WTC11 (cell line): ENCODE data around the gene S100A5. TPM values are rescaled to one million over a fixed set of nuclear protein-coding genes. Genes with fewer than 3 reads are reported as not detected.
A peak's percentile ranks its signal among the peaks of the same experiment; 100 is the strongest.

Source experiments
- ATAC-seq: fragments of 200-7000 bp; cut with Tn5 transposase; 2 replicates; pipeline ENCODE4 v1.10.0; 2021; ENCODE audit warnings: mild to moderate bottlenecking, moderate library complexity
- CTCF ChIA-PET: fragments of 300-600 bp; sonication (Branson Sonifier 250); formaldehyde crosslinking; loops from one replicate; lab custom pipeline; 2021; ENCODE audit warnings: antibody characterized with exemption; lab: Charles Lee
- POLR2A ChIA-PET: fragments of 350-600 bp; sonication (Branson Sonifier 250); formaldehyde crosslinking; loops from one replicate; lab custom pipeline; 2021; ENCODE audit warnings: antibody characterized with exemption; lab: Charles Lee
- DNase-seq: peaks from one replicate; pipeline ENCODE4 v3.0.0; 2021; ENCODE audit warnings: low spot score
- H3K27ac Mint-ChIP-seq: 2 replicates; pipeline ENCODE4 v1.8.0; 2021; ENCODE audit warnings: mixed read lengths
- H3K27me3 Mint-ChIP-seq: 2 replicates; pipeline ENCODE4 v1.8.0; 2021; ENCODE audit warnings: low read depth, mild to moderate bottlenecking, moderate library complexity, mixed read lengths
- H3K36me3 Mint-ChIP-seq: 2 replicates; pipeline ENCODE4 v1.8.0; 2021; ENCODE audit warnings: mixed read lengths
- H3K4me1 Mint-ChIP-seq: 2 replicates; pipeline ENCODE4 v1.8.0; 2022; ENCODE audit warnings: mixed read lengths
- H3K4me3 Mint-ChIP-seq: 2 replicates; pipeline ENCODE4 v1.8.0; 2021; ENCODE audit warnings: mild to moderate bottlenecking, moderate library complexity, mixed read lengths
- H3K9me3 Mint-ChIP-seq: 2 replicates; pipeline ENCODE4 v1.8.0; 2021; ENCODE audit warnings: mixed read lengths
- AR ChIP-seq: fragments of 250-450 bp; sonication (Bioruptor Pico); IDR thresholded peaks from 2 replicates; pipeline ENCODE4 v1.9.0; 2021; ENCODE audit warnings: mild to moderate bottlenecking
- ATF1 ChIP-seq: sonication (generic); formaldehyde crosslinking; IDR thresholded peaks from 2 replicates; pipeline ENCODE4 v1.8.1; 2023; ENCODE audit warnings: mild to moderate bottlenecking, moderate library complexity, missing genetic modification reagents
- ATF2 ChIP-seq: sonication (generic); formaldehyde crosslinking; IDR thresholded peaks from 2 replicates; pipeline ENCODE4 v1.8.1; 2022; ENCODE audit warnings: low read depth, missing genetic modification reagents, borderline replicate concordance
- ATF3 ChIP-seq: sonication (generic); formaldehyde crosslinking; conservative IDR thresholded peaks from 2 replicates; pipeline ENCODE4 v1.8.1; 2022; ENCODE audit warnings: mild to moderate bottlenecking, missing genetic modification reagents
- ESRRA ChIP-seq: sonication (generic); formaldehyde crosslinking; IDR thresholded peaks from 2 replicates; pipeline ENCODE4 v1.8.1; 2022; ENCODE audit warnings: mild to moderate bottlenecking, missing genetic modification reagents, borderline replicate concordance
- ETV6 ChIP-seq: sonication (generic); formaldehyde crosslinking; IDR thresholded peaks from 2 replicates; pipeline ENCODE4 v1.8.1; 2022; ENCODE audit warnings: mild to moderate bottlenecking, missing genetic modification reagents
- FOXK1 ChIP-seq: sonication (generic); formaldehyde crosslinking; IDR thresholded peaks from 2 replicates; pipeline ENCODE4 v1.8.0; 2022; ENCODE audit warnings: mild to moderate bottlenecking, moderate library complexity, missing genetic modification reagents
- GABPB1 ChIP-seq: sonication (generic); formaldehyde crosslinking; IDR thresholded peaks from 2 replicates; pipeline ENCODE4 v1.8.1; 2023; ENCODE audit warnings: mild to moderate bottlenecking, missing genetic modification reagents
- GTF2I ChIP-seq: fragments of 250-450 bp; sonication (Bioruptor Pico); conservative IDR thresholded peaks from 2 replicates; pipeline ENCODE4 v1.4.0; 2021; ENCODE audit warnings: mild to moderate bottlenecking
- HMGXB4 ChIP-seq: sonication (generic); formaldehyde crosslinking; IDR thresholded peaks from 2 replicates; pipeline ENCODE4 v1.8.1; 2023; ENCODE audit warnings: mild to moderate bottlenecking, moderate library complexity, missing genetic modification reagents
- IRF2 ChIP-seq: sonication (generic); formaldehyde crosslinking; IDR thresholded peaks from 2 replicates; pipeline ENCODE4 v1.8.0; 2022; ENCODE audit warnings: low read depth, missing genetic modification reagents, borderline replicate concordance
- KAT7 ChIP-seq: sonication (generic); formaldehyde crosslinking; IDR thresholded peaks from 2 replicates; pipeline ENCODE4 v1.8.1; 2023; ENCODE audit warnings: missing genetic modification reagents, mild to moderate bottlenecking, borderline replicate concordance
- MAX ChIP-seq: sonication (generic); formaldehyde crosslinking; IDR thresholded peaks from 2 replicates; pipeline ENCODE4 v1.8.0; 2022; ENCODE audit warnings: mild to moderate bottlenecking, missing genetic modification reagents
- NFE2L1 ChIP-seq: sonication (generic); formaldehyde crosslinking; IDR thresholded peaks from 2 replicates; pipeline ENCODE4 v1.8.1; 2023; ENCODE audit warnings: missing genetic modification reagents
- SP1 ChIP-seq: sonication (generic); formaldehyde crosslinking; conservative IDR thresholded peaks from 2 replicates; pipeline ENCODE4 v1.8.1; 2022; ENCODE audit warnings: missing genetic modification reagents
- TEAD4 ChIP-seq: sonication (generic); formaldehyde crosslinking; IDR thresholded peaks from 2 replicates; pipeline ENCODE4 v1.8.0; 2022; ENCODE audit warnings: mild to moderate bottlenecking, missing genetic modification reagents
- USF1 ChIP-seq: sonication (generic); formaldehyde crosslinking; IDR thresholded peaks from 2 replicates; pipeline ENCODE4 v1.8.0; 2022; ENCODE audit warnings: mild to moderate bottlenecking, missing genetic modification reagents
- ZNF138 ChIP-seq: sonication (generic); formaldehyde crosslinking; conservative IDR thresholded peaks from 2 replicates; pipeline ENCODE4 v1.8.1; 2022; ENCODE audit warnings: mild to moderate bottlenecking, moderate library complexity, missing genetic modification reagents
- ZNF263 ChIP-seq: sonication (generic); formaldehyde crosslinking; IDR thresholded peaks from 2 replicates; pipeline ENCODE4 v1.8.1; 2022; ENCODE audit warnings: low read depth, mild to moderate bottlenecking, moderate library complexity, missing genetic modification reagents
- ZNF423 ChIP-seq: fragments of 250-450 bp; sonication (Bioruptor Pico); IDR thresholded peaks from 2 replicates; pipeline ENCODE4 v2.1.2; 2022; ENCODE audit warnings: mild to moderate bottlenecking, moderate library complexity
- ZNF425 ChIP-seq: fragments of 250-450 bp; sonication (Bioruptor Pico); conservative IDR thresholded peaks from 2 replicates; pipeline ENCODE4 v1.9.0; 2021; ENCODE audit warnings: mild to moderate bottlenecking
- total RNA-seq: library from RNA; stranded (reverse); gene quantifications from 3 replicates; pipeline ENCODE4 v1.2.3, GENCODE V29; 2021

The S100A5 gene
- total RNA-seq, 1 experiment from 2014 or later, result not detected

GRCh38 chr1:153535242-153536011 lies 5.3 kb downstream of the S100A5 start, which contains the start of gene S100A6:
TSS of gene S100A6 (minus strand) at chr1:153535991. CDS start at chr1:153535339, 652 bp downstream.
- Mint-ChIP-seq H3K4me3 (peak within 1 kb of the TSS; percentile 82), H3K27ac (no peak within 1 kb of the TSS), H3K27me3 (peaks cover 41% of the 10 kb centered on the region), H3K9me3 (no peaks in the 10 kb centered on the region), H3K36me3 (no peaks in the 10 kb centered on the region), H3K4me1 (peaks cover 50% of the 10 kb centered on the region)
- ATAC-seq, result no peak
- POLR2A ChIA-PET, result interaction anchor here (0.6 to 3.0 kb wide), 2 partner anchors 33 to 92 kb away, joined by 3 to 13 read pairs; partner anchors contain the start of genes S100A1 and S100A13
- CTCF ChIA-PET, result interaction anchor here (0.5 to 10.8 kb wide), 19 partner anchors 8 to 182 kb away, joined by 3 to 188 read pairs (median 4); partner anchors contain the start of genes CHTOP, S100A1, S100A13 and S100A16
- TF ChIP-seq HMGXB4, result no peak
- 0 out of 2 replicates have a peak, but pooled peaks have one; percentile 38 for TF ChIP-seq ZNF423 (CRISPR knock-in tag)
- DNase-seq, result no peak

GRCh38 chr1:153534925-153535241 lies 5.9 kb downstream of the S100A5 start:
- CTCF ChIA-PET, result interaction anchor here (1.0 to 10.8 kb wide), 11 partner anchors 10 to 181 kb away, joined by 3 to 188 read pairs (median 5); partner anchors contain the start of genes S100A1, S100A13, S100A16 and S100A4
- no peak for DNase-seq
- no peak for TF ChIP-seq ZNF138 (CRISPR knock-in tag)
- TF ChIP-seq ATF2 (CRISPR knock-in tag), result no peak
- no peak for TF ChIP-seq GTF2I
- TF ChIP-seq MAX (CRISPR knock-in tag), result no peak
- TF ChIP-seq GABPB1 (CRISPR knock-in tag), result no peak
- TF ChIP-seq TEAD4, result no peak
- no peak for TF ChIP-seq AR (CRISPR knock-in tag)
- TF ChIP-seq USF1 (CRISPR knock-in tag), result no peak
- no peak for TF ChIP-seq SP1 (CRISPR knock-in tag)
- no peak for TF ChIP-seq ATF1 (CRISPR knock-in tag)
- no peak for TF ChIP-seq ETV6 (CRISPR knock-in tag)
- TF ChIP-seq IRF2, result no peak
- TF ChIP-seq ATF3 (CRISPR knock-in tag), result no peak
- TF ChIP-seq KAT7, result no peak
- TF ChIP-seq ZNF425, result no peak
- no peak for TF ChIP-seq ZNF263 (CRISPR knock-in tag)
- no peak for TF ChIP-seq NFE2L1 (CRISPR knock-in tag)
- TF ChIP-seq FOXK1 (CRISPR knock-in tag), result no peak
- no peak for TF ChIP-seq ESRRA (CRISPR knock-in tag)
- Mint-ChIP-seq H3K4me3 (no peak overlapping the region), H3K27me3 (peaks cover 39% of the 10 kb centered on the region), H3K27ac (no peak overlapping the region), H3K36me3 (no peaks in the 10 kb centered on the region), H3K9me3 (no peaks in the 10 kb centered on the region), H3K4me1 (peaks cover 50% of the 10 kb centered on the region)
- POLR2A ChIA-PET, result interaction anchor here (0.6 to 3.0 kb wide), 2 partner anchors 34 to 93 kb away, joined by 3 to 13 read pairs; partner anchors contain the start of genes S100A1 and S100A13
- ATAC-seq, result no peak
